Natural killer cell (primary cell): ENCODE data around the gene ILDR2. TPM values are rescaled to one million over a fixed set of nuclear protein-coding genes. Genes with fewer than 3 reads are reported as not detected.

Source experiments
- ATAC-seq, 3 donors: fragments of 150-1000 bp in 2 of 3; fragments of 200-7000 bp in 1 of 3; cut with Tn5 transposase; 1 replicate in 1 of 3; 2 replicates in 2 of 3; pipeline ENCODE4 v1.10.0; 2021; ENCODE audit warnings: mild to moderate bottlenecking in 2 of 3, moderate library complexity in 2 of 3
- DNase-seq, 2 donors: peaks; one replicate each; pipeline versions ENCODE4 v3.0.0 to v3.0.0-alpha.2; 2013 to 2021; ENCODE audit warnings: mixed read lengths in 1 of 2
- H3K27ac ChIP-seq: one replicate; pipeline ENCODE4 v1.5.1; 2013; ENCODE audit warnings: mild to moderate bottlenecking, low read length
- H3K27me3 ChIP-seq: one replicate; pipeline ENCODE4 v1.6.1; 2013; ENCODE audit warnings: low read length; ENCODE audit not compliant: control insufficient read depth, insufficient read depth
- H3K36me3 ChIP-seq: one replicate; pipeline ENCODE4 v1.6.1; 2013; ENCODE audit warnings: low read length; ENCODE audit not compliant: control insufficient read depth, insufficient read depth
- H3K4me1 ChIP-seq: one replicate; pipeline ENCODE4 v1.6.1; 2013; ENCODE audit warnings: low read length; ENCODE audit not compliant: control insufficient read depth, insufficient read depth
- H3K4me3 ChIP-seq: one replicate; pipeline ENCODE4 v1.5.1; 2013; ENCODE audit warnings: low read length
- H3K9me3 ChIP-seq: one replicate; pipeline ENCODE4 v1.6.1; 2013; ENCODE audit warnings: low read length; ENCODE audit not compliant: control insufficient read depth, insufficient read depth
- H3K27ac Mint-ChIP-seq, 2 donors: one replicate each; pipeline ENCODE4 v1.8.0; 2022; ENCODE audit warnings: mild to moderate bottlenecking in 2 of 2, mixed read lengths in 2 of 2, moderate library complexity in 1 of 2
- H3K27me3 Mint-ChIP-seq, 2 donors: one replicate each; pipeline ENCODE4 v1.8.0; 2022; ENCODE audit warnings: low read depth in 2 of 2, mixed read lengths in 2 of 2
- H3K36me3 Mint-ChIP-seq: one replicate; pipeline ENCODE4 v1.8.0; 2022; ENCODE audit warnings: mixed read lengths
- H3K4me1 Mint-ChIP-seq, 2 donors: one replicate each; pipeline ENCODE4 v1.8.0; 2022; ENCODE audit warnings: mixed read lengths in 2 of 2
- H3K4me3 Mint-ChIP-seq: one replicate; pipeline ENCODE4 v1.8.0; 2022; ENCODE audit warnings: mild to moderate bottlenecking, moderate library complexity, mixed read lengths
- H3K9me3 Mint-ChIP-seq, 2 donors: one replicate each; pipeline ENCODE4 v1.8.0; 2022; ENCODE audit warnings: mixed read lengths in 2 of 2
- WGBS: methylation state at CpG from one replicate; pipeline ENCODE4 v1.1.7; 2013; ENCODE audit warnings: missing lambda C conversion rate; ENCODE audit not compliant: insufficient coverage; 5-methylcytosine and 5-hydroxymethylcytosine counted together
- intact Hi-C: fragments of 100-400 bp; cut with micrococcal nuclease; formaldehyde crosslinking; loops from one replicate; pipeline ENCODE4 v1.14.2; 2022
- total RNA-seq, 4 donors: library from RNA; stranded (reverse); fragments of 120-200 nt in 1 of 4; gene quantifications; one replicate each; pipeline versions ENCODE4 v1.2.3 to v1.2.4, GENCODE V29; 2013 to 2022
- TF ChIP-seq, protein P1 (sequence below): fragments of 200-600 bp; IDR thresholded peaks from one replicate; pipeline ENCODE4 v1.8.0; 2022; ENCODE audit warnings: antibody characterized with exemption

The ILDR2 gene
- total RNA-seq, 3 donors from 2014 or later (not counting 1 experiment from before 2014, with no cell fraction given): 2.4 to 4.3 (median 2.8) TPM

DNA sequence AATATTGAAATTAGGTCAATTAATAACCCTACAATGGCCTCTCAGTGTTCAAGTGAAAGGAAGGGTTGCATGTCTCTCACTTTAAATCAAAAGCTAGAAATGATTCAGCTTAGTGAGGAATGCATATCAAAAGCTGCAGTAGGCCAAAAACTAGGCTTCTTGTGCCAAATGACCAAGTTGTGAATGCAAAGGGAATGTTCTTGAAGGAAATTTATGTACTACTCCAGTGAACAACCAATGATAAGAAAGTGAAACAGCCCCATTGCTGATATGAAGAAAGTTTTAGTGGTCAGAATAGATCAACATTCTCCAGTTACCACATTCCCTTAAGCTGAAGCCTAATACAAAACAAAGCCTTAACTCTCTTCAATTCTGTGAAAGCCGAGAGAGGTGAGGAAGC is 23.7 kb upstream of the ILDR2 start:
- Mint-ChIP-seq H3K36me3 (no peaks in the 10 kb centered on the region), H3K27me3 (peaks cover 22 to 24% of the 10 kb centered on the region in 2 donors), H3K9me3 (no peaks in the 10 kb centered on the region), H3K4me3 (no peak overlapping the region), H3K27ac (no peak overlapping the region), H3K4me1 (no peaks in the 10 kb centered on the region)
- TF ChIP-seq, protein P1, sequence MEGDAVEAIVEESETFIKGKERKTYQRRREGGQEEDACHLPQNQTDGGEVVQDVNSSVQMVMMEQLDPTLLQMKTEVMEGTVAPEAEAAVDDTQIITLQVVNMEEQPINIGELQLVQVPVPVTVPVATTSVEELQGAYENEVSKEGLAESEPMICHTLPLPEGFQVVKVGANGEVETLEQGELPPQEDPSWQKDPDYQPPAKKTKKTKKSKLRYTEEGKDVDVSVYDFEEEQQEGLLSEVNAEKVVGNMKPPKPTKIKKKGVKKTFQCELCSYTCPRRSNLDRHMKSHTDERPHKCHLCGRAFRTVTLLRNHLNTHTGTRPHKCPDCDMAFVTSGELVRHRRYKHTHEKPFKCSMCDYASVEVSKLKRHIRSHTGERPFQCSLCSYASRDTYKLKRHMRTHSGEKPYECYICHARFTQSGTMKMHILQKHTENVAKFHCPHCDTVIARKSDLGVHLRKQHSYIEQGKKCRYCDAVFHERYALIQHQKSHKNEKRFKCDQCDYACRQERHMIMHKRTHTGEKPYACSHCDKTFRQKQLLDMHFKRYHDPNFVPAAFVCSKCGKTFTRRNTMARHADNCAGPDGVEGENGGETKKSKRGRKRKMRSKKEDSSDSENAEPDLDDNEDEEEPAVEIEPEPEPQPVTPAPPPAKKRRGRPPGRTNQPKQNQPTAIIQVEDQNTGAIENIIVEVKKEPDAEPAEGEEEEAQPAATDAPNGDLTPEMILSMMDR: no peak
- Histone ChIP-seq H3K4me3 (no peak overlapping the region), H3K36me3 (no peaks in the 10 kb centered on the region), H3K4me1 (no peaks in the 10 kb centered on the region), H3K9me3 (no peaks in the 10 kb centered on the region), H3K27me3 (peaks cover 2% of the 10 kb centered on the region), H3K27ac (no peak overlapping the region)
- DNase-seq (no peak), ATAC-seq (no peak)
- no CpG with 5 or more reads among the region's 1 CpG for WGBS
- intact Hi-C loops: no loop called here

DNA sequence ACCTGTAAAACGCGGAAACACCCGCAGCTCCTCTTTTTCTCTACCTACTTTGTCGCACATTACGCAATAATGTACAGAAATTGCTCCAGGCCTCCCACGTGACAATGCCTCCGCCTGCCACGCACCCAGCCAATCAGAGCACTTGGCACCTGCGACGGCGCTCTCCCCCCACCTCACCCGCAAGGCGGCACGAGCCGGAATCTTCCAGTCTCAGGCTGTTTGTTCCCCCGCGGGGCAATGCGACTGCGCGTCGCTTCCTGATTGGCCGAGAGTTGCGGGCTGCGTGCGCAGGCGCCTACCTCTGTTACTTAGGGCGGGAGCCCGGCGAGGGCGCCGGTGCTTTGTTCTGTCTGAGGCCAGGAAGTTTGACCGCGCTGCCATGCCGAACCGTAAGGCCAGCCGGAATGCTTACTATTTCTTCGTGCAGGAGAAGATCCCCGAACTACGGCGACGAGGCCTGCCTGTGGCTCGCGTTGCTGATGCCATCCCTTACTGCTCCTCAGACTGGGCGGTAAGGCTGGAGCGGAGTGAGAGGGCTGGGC is 13.7 kb upstream of the ILDR2 start, which contains the start of gene MAEL:
Gene MAEL (plus strand): TSS at position 307 of the 542 bp plus-strand sequence. CDS start 73 bp downstream, at position 380.
- TF ChIP-seq, protein P1: no peak
- Histone ChIP-seq H3K9me3 (peaks cover 3% of the 10 kb centered on the region), H3K27ac (no peak within 1 kb of the TSS), H3K27me3 (no peaks in the 10 kb centered on the region), H3K36me3 (no peaks in the 10 kb centered on the region), H3K4me1 (no peaks in the 10 kb centered on the region), H3K4me3 (no peak within 1 kb of the TSS)
- peaks cover 28 to 44% of the 10 kb centered on the region in 2 donors for H3K27me3 Mint-ChIP-seq
- H3K4me3 Mint-ChIP-seq: no peak within 1 kb of the TSS
- intact Hi-C loops: no loop called here
- no peaks in the 10 kb centered on the region for H3K4me1 Mint-ChIP-seq
- ATAC-seq (no peak), DNase-seq (no peak)
- 96% methylated on average over 45 of the region's 45 CpGs for WGBS
- H3K36me3 Mint-ChIP-seq: no peaks in the 10 kb centered on the region
- no peak within 1 kb of the TSS for H3K27ac Mint-ChIP-seq
- no peaks in the 10 kb centered on the region for H3K9me3 Mint-ChIP-seq

DNA sequence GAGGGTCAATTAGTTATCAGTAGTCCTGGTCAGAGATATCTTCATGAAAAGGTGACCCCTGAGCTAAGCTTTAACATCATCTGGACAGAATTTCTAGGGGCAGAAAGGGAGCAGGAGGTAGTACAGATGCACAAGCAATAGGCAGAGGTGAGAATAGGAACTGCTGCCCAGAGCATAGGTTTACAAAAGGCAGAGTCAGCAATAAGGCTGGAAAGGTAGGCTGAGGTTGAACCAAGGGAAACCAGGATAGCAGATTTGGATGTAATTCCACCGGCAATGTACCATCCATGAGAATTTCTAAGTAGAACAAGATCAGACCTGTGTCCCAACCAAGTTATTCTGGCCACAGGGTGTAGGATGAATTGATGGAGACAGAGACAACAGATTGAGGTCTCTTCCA is 6.2 kb upstream of the ILDR2 start:
- Histone ChIP-seq H3K4me3 (no peak overlapping the region), H3K4me1 (no peaks in the 10 kb centered on the region), H3K9me3 (no peaks in the 10 kb centered on the region), H3K27ac (no peak overlapping the region), H3K36me3 (no peaks in the 10 kb centered on the region), H3K27me3 (no peaks in the 10 kb centered on the region)
- H3K9me3 Mint-ChIP-seq: no peaks in the 10 kb centered on the region
- H3K27me3 Mint-ChIP-seq: peaks cover 20 to 27% of the 10 kb centered on the region in 2 donors
- intact Hi-C loops: no loop called here
- 94% methylated on average over 1 of the region's 1 CpG for WGBS
- ATAC-seq (no peak), DNase-seq (no peak)
- TF ChIP-seq, protein P1: no peak
- no peak overlapping the region for H3K27ac Mint-ChIP-seq
- H3K4me1 Mint-ChIP-seq: peaks cover 0 to 7% of the 10 kb centered on the region in 2 donors
- H3K4me3 Mint-ChIP-seq: no peak overlapping the region
- no peaks in the 10 kb centered on the region for H3K36me3 Mint-ChIP-seq

DNA sequence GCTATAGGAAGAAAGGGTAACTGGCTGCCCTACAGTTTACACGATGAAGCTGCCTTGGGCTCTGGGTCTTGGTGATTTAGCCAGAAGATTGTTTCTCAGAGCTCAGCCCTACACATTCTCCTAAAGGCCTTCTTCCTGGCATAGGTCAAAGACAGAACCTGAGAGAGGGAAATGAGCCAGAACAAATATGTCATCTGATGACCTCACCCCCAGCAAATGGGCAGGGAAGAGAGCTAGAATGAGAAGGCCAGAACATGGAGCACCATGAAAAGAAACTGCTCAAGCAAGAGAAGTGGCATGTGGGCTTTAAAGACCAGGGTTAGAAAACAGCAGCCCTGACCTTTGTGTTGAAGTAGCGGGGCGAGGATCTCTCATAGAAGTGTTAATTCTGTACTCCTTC is 5.5 kb upstream of the ILDR2 start:
- no peaks in the 10 kb centered on the region for H3K36me3 ChIP-seq
- ATAC-seq: no peak
- H3K27me3 ChIP-seq: no peaks in the 10 kb centered on the region
- H3K27ac ChIP-seq: no peak overlapping the region
- TF ChIP-seq, protein P1: no peak
- H3K9me3 ChIP-seq: no peaks in the 10 kb centered on the region
- peaks cover 12 to 19% of the 10 kb centered on the region in 2 donors for H3K27me3 Mint-ChIP-seq
- H3K36me3 Mint-ChIP-seq: no peaks in the 10 kb centered on the region
- no peak for DNase-seq
- no peak overlapping the region for H3K4me3 Mint-ChIP-seq
- H3K4me1 ChIP-seq: no peaks in the 10 kb centered on the region
- no peak overlapping the region for H3K27ac Mint-ChIP-seq
- H3K4me1 Mint-ChIP-seq: peaks cover 7 to 15% of the 10 kb centered on the region in 2 donors
- WGBS: 86% methylated on average over 3 of the region's 3 CpGs
- H3K4me3 ChIP-seq: no peak overlapping the region
- intact Hi-C loops: no loop called here
- H3K9me3 Mint-ChIP-seq: no peaks in the 10 kb centered on the region
